K562 (cell line): ENCODE results near the gene LRPAP1. TPM values are rescaled to one million over a fixed set of nuclear protein-coding genes. Genes with fewer than 3 reads are reported as not detected.
"Not testable (repeated sequence)": the region's sequence is repeated elsewhere in the genome, so short reads cannot be mapped to it uniquely, and the experiment has no call there.

Experiments
- ATAC-seq: fragments of 200-7000 bp; cut with Tn5 transposase; 3 replicates; pipeline ENCODE4 v1.9.1; 2020; ENCODE audit warnings: moderate library complexity
- BruUV-seq: library from RNA; stranded (reverse); fragments of 400-500 nt; replicated peaks from 2 replicates; lab custom pipeline; 2021; lab: Mats Ljungman, UMichigan
- CTCF ChIA-PET: fragments of 300-600 bp; formaldehyde crosslinking; extraction: SDS; loops from one replicate; lab custom pipeline; 2021; ENCODE audit warnings: low intra/inter-chr PET ratio; lab: Yijun Ruan, JAX
- POLR2A ChIA-PET: fragments of 300-600, 350-650 bp; sonication (Branson Sonifier 250); formaldehyde crosslinking; extraction: SDS; loops from one replicate; lab custom pipeline; 2021; ENCODE audit warnings: antibody characterized with exemption, inconsistent platforms; lab: Yijun Ruan, JAX
- DNase-seq, 4 experiments: peaks; one replicate each; pipeline versions ENCODE4 v3.0.0 to v3.0.0-alpha.2; 2011 to 2018; ENCODE audit warnings: low spot score in 3 of 4, mixed read lengths in 3 of 4; ENCODE audit errors: extremely low read depth in 1 of 4
- FAIRE-seq: peaks from 2 replicates; lab custom pipeline; 2011; peaks lifted over from hg19 to GRCh38; lab: Jason Lieb, UNC
- H2AFZ ChIP-seq: 2 replicates; pipeline ENCODE4 v1.6.0; 2011; ENCODE audit warnings: low read depth, low read length, control low read depth, inconsistent platforms
- H3K27ac ChIP-seq: fragments of 200-600 bp; 3 replicates; pipeline ENCODE4 v1.8.0; 2011; ENCODE audit warnings: low read depth, mild to moderate bottlenecking, control low read depth, inconsistent platforms, low read length, moderate library complexity, mixed read lengths; ENCODE audit errors: extremely low read depth
- H3K27me3 ChIP-seq, 2 experiments: fragments of 300-600 bp in 1 of 2; 2 replicates in 1 of 2; 3 replicates in 1 of 2; pipeline versions ENCODE4 v1.6.0 to v1.8.0; 2011; ENCODE audit warnings: inconsistent platforms in 2 of 2, low read length in 2 of 2, mild to moderate bottlenecking in 1 of 2, mixed read lengths in 1 of 2, moderate library complexity in 1 of 2; ENCODE audit not compliant: control insufficient read depth in 2 of 2, insufficient read depth in 2 of 2
- H3K36me3 ChIP-seq: fragments of 300-600 bp; 3 replicates; pipeline ENCODE4 v1.8.0; 2011; ENCODE audit warnings: mild to moderate bottlenecking, low read length, inconsistent platforms; ENCODE audit not compliant: control insufficient read depth, insufficient read depth
- H3K4me1 ChIP-seq, 2 experiments: fragments of 200-600 bp in 1 of 2; replicated peaks in 1 of 2; 2 replicates in 1 of 2; 3 replicates in 1 of 2; pipeline versions ENCODE4 v1.5.1 to v1.8.0; 2011; ENCODE audit warnings: inconsistent platforms in 2 of 2, low read length in 2 of 2, mild to moderate bottlenecking in 1 of 2, mixed read lengths in 1 of 2, moderate library complexity in 1 of 2; ENCODE audit not compliant: control insufficient read depth in 2 of 2, insufficient read depth in 2 of 2
- H3K4me2 ChIP-seq: 2 replicates; pipeline ENCODE4 v1.6.1; 2011; ENCODE audit warnings: low read length, control low read depth, inconsistent platforms, mixed read lengths; ENCODE audit not compliant: insufficient read depth
- H3K4me3 ChIP-seq: fragments of 200-600 bp; sonication (generic), shearing (Covaris generic); 2 replicates; pipeline ENCODE4 v1.5.1; 2016; ENCODE audit warnings: control low read depth, inconsistent platforms
- H3K79me2 ChIP-seq: fragments of 200-600 bp; 3 replicates; pipeline ENCODE4 v1.8.0; 2011; ENCODE audit warnings: low read length, inconsistent platforms; ENCODE audit not compliant: control insufficient read depth, insufficient read depth
- H3K9ac ChIP-seq, 2 experiments: 2 replicates each; pipeline versions ENCODE4 v1.6.0 to v1.6.1; 2011; ENCODE audit warnings: low read depth in 2 of 2, low read length in 2 of 2, control low read depth in 1 of 2, inconsistent platforms in 1 of 2, mild to moderate bottlenecking in 1 of 2, mixed read lengths in 1 of 2; ENCODE audit not compliant: insufficient read depth in 1 of 2
- H3K9me1 ChIP-seq: one replicate; pipeline ENCODE4 v1.6.0; 2011; ENCODE audit warnings: inconsistent platforms, mild to moderate bottlenecking, low read length, moderate library complexity; ENCODE audit not compliant: control insufficient read depth, insufficient read depth
- H3K9me3 ChIP-seq: replicated peaks from 2 replicates; pipeline ENCODE4 v1.5.1; 2011; ENCODE audit warnings: low read depth, low read length, inconsistent platforms; ENCODE audit not compliant: control insufficient read depth, insufficient read depth
- H4K20me1 ChIP-seq: replicated peaks from 2 replicates; pipeline ENCODE4 v1.6.1; 2011; ENCODE audit warnings: low read length, inconsistent platforms, mixed read lengths; ENCODE audit not compliant: control insufficient read depth, insufficient read depth
- ATF2 ChIP-seq: sonication (generic); formaldehyde crosslinking; IDR thresholded peaks from 2 replicates; pipeline ENCODE4 v1.8.1; 2022; ENCODE audit warnings: missing genetic modification reagents
- BACH1 ChIP-seq: fragments of 200-800 bp; sonication (Bioruptor generic); IDR thresholded peaks from 2 replicates; pipeline ENCODE4 v1.6.1; 2016; ENCODE audit warnings: missing genetic modification characterization, missing compliant biosample characterization
- CBFB ChIP-seq: sonication (generic); formaldehyde crosslinking; IDR thresholded peaks from 2 replicates; pipeline ENCODE4 v1.4.0; 2020; ENCODE audit warnings: mild to moderate bottlenecking, missing genetic modification reagents
- JUN ChIP-seq, 2 experiments: sonication (generic) in 1 of 2; formaldehyde crosslinking in 1 of 2; IDR thresholded peaks; 2 replicates each; pipeline versions ENCODE4 v1.6.1 to v1.8.0; 2012 to 2022; ENCODE audit warnings: borderline replicate concordance in 2 of 2, mild to moderate bottlenecking in 2 of 2, improper control_type of control experiment in 1 of 2, low read depth in 1 of 2, low read length in 1 of 2, missing genetic modification reagents in 1 of 2
- MCM5 ChIP-seq: fragments of 450-650 bp; IDR thresholded peaks from 2 replicates; pipeline ENCODE4 v1.6.1; 2016; ENCODE audit warnings: low read depth
- MEF2A ChIP-seq: IDR thresholded peaks from 2 replicates; pipeline ENCODE4 v1.6.1; 2011; ENCODE audit warnings: low read depth, mild to moderate bottlenecking, low read length, moderate library complexity; ENCODE audit not compliant: control insufficient read depth
- NUFIP1 ChIP-seq: fragments of 450-650 bp; IDR thresholded peaks from 2 replicates; pipeline ENCODE4 v1.6.1; 2018; ENCODE audit not compliant: partially characterized antibody
- TEAD4 ChIP-seq, 2 experiments: sonication (generic) in 1 of 2; formaldehyde crosslinking in 1 of 2; IDR thresholded peaks; 2 replicates each; pipeline versions ENCODE4 v1.6.1 to v1.8.0; 2012 to 2022; ENCODE audit warnings: borderline replicate concordance in 1 of 2, inconsistent platforms in 1 of 2, low read length in 1 of 2, mild to moderate bottlenecking in 1 of 2, missing genetic modification reagents in 1 of 2
- ZBTB11 ChIP-seq, 3 experiments: fragments of 200-800 bp in 1 of 3; fragments of 250-450 bp in 1 of 3; fragments of 450-650 bp in 1 of 3; sonication (Bioruptor Pico) in 1 of 3; sonication (Bioruptor generic) in 1 of 3; formaldehyde crosslinking in 1 of 3; IDR thresholded peaks; 2 replicates each; pipeline versions ENCODE4 v1.6.1 to v1.8.0; 2016 to 2022; ENCODE audit warnings: mild to moderate bottlenecking in 2 of 3, missing genetic modification characterization in 2 of 3, missing compliant biosample characterization in 1 of 3, moderate library complexity in 1 of 3
- WGBS: fragments of 100-300 bp; shearing (Covaris generic); methylation state at CpG from one replicate; pipeline ENCODE4 v1.1.6; 2016; ENCODE audit warnings: low coverage, mixed read lengths; ENCODE audit not compliant: insufficient coverage; ENCODE audit errors: missing lambda C conversion rate; 5-methylcytosine and 5-hydroxymethylcytosine counted together
- in situ Hi-C: fragments of 300-500 bp; cut with MboI; formaldehyde crosslinking; loops from 4 replicates; pipeline ENCODE4 v1.15.0; 2018; ENCODE audit warnings: inconsistent platforms, mixed read lengths
- intact Hi-C: fragments of 100-400 bp; cut with micrococcal nuclease; formaldehyde crosslinking; loops from 2 replicates; pipeline ENCODE4 v1.14.2; 2022
- polyA plus RNA-seq, 8 experiments: library from polyadenylated mRNA; depleted of rRNA in 4 of 8; stranded (reverse) in 5 of 8; unstranded in 3 of 8; fragments of >200 nt; fragmentation: Nextera tagmentation in 2 of 8; fragmentation: Illumina TruSeq in 1 of 8; extraction: Ambion mirVana in 2 of 8; extraction: Trizol in 1 of 8; gene quantifications; 2 replicates each; pipeline versions ENCODE4 v1.2.1 to v1.2.3, GENCODE V29; 2011 to 2014; ENCODE audit warnings: inconsistent platforms in 1 of 8, missing spikeins in 1 of 8
- total RNA-seq, 7 experiments: library from RNA; depleted of rRNA in 6 of 7; stranded (reverse); fragments of >200 nt in 6 of 7; fragmentation: Illumina TruSeq in 2 of 7; extraction: Trizol in 2 of 7; gene quantifications; 2 replicates each; pipeline versions ENCODE4 v1.2.1 to v1.2.3, GENCODE V29; 2011 to 2021; ENCODE audit warnings: low replicate concordance in 1 of 7

Gene LRPAP1
- total and polyA plus RNA-seq, 9 of the 15 experiments (the other 6 are each of a cell fraction or from before 2014, with no cell fraction given), result 1.1 to 75.5 (median 41.8) TPM

GRCh38 chr4:3571921-3572320 lies 39.7 kb upstream of the LRPAP1 start:
- under 1% methylated on average over 11 of the region's 11 CpGs for WGBS
- peaks cover 2 to 31% of the 10 kb centered on the region in 2 experiments; a peak in 4 of 5 replicates for H3K27me3 ChIP-seq
- BruUV-seq, result no TSS peak
- DNase-seq (no peak), FAIRE-seq (no peak), ATAC-seq (no peak)
- H3K9me1 ChIP-seq, result no peaks in the 10 kb centered on the region
- CTCF ChIA-PET, result no interaction called here
- H3K4me1 ChIP-seq, result no peaks in the 10 kb centered on the region; a peak in 1 of 5 replicates
- H3K79me2 ChIP-seq, result no peaks in the 10 kb centered on the region
- no peak for TF ChIP-seq MEF2A
- TF ChIP-seq JUN (IDR thresholded peaks at IDR 0.05; ENCODE audit: borderline replicate concordance, low read depth, low read length), result no peak
- TF ChIP-seq JUN (CRISPR knock-in tag; IDR thresholded peaks at IDR 0.05; ENCODE audit: borderline replicate concordance), result no peak
- no peak for TF ChIP-seq NUFIP1
- no peak for TF ChIP-seq CBFB (CRISPR knock-in tag)
- TF ChIP-seq ATF2, result no peak
- no peak for TF ChIP-seq BACH1
- TF ChIP-seq TEAD4 (IDR thresholded peaks at IDR 0.05; ENCODE audit: low read length), result no peak
- TF ChIP-seq TEAD4 (CRISPR knock-in tag; IDR thresholded peaks at IDR 0.05; ENCODE audit: borderline replicate concordance), result no peak
- no peak for TF ChIP-seq MCM5
- no peak for TF ChIP-seq ZBTB11 (CRISPR knock-in tag; IDR thresholded peaks at IDR 0.05)
- H2AFZ ChIP-seq, result no peak overlapping the region
- in situ Hi-C loops, result no loop called here
- H3K4me3 ChIP-seq, result no peak overlapping the region
- no peak overlapping the region for H3K4me2 ChIP-seq
- no peak overlapping the region for H3K9ac ChIP-seq
- no peaks in the 10 kb centered on the region for H3K9me3 ChIP-seq
- H4K20me1 ChIP-seq, result no peaks in the 10 kb centered on the region
- H3K36me3 ChIP-seq, result no peaks in the 10 kb centered on the region
- POLR2A ChIA-PET, result interaction anchor here (0.5 kb wide), 1 partner anchor 88 kb away, joined by 3 read pairs; no protein-coding TSS in a partner anchor
- intact Hi-C loops, result no loop called here
- H3K27ac ChIP-seq, result no peak overlapping the region

GRCh38 chr4:3570923-3571322 lies 38.7 kb upstream of the LRPAP1 start:
- H4K20me1 ChIP-seq, H3K36me3 ChIP-seq, H3K9me3 ChIP-seq, in situ Hi-C loops, BruUV-seq, H3K27ac ChIP-seq, H2AFZ ChIP-seq, FAIRE-seq, POLR2A ChIA-PET, intact Hi-C loops, H3K9me1 ChIP-seq, ATAC-seq, CTCF ChIA-PET, H3K4me3 ChIP-seq, DNase-seq, H3K79me2 ChIP-seq, H3K4me2 ChIP-seq, H3K9ac ChIP-seq, H3K4me1 ChIP-seq: not testable (repeated sequence)
- peaks cover 2 to 31% of the 10 kb centered on the region in 2 experiments; a peak in 4 of 5 replicates for H3K27me3 ChIP-seq
- under 1% methylated on average over 11 of the region's 15 CpGs for WGBS
